ENCODE results near the gene LRCH1. TPM values are rescaled to one million over a fixed set of nuclear protein-coding genes. Genes with fewer than 3 reads are reported as not detected.
A peak's percentile ranks its signal among the peaks of the same experiment; 100 is the strongest.

LRCH1 gene
- total RNA-seq, 1 experiment from 2014 or later = 11.8 TPM

- H3K4me3 Mint-ChIP-seq = no peak overlapping the region
- H3K27me3 Mint-ChIP-seq (ENCODE audit: low read depth) = no peaks in the 10 kb centered on the region
- no peak for DNase-seq (ENCODE audit: low spot score)
- ATAC-seq = no peak
- peaks cover 14% of the 10 kb centered on the region for H3K4me1 Mint-ChIP-seq
- no peak overlapping the region for H3K27ac Mint-ChIP-seq
- POLR2A ChIA-PET = no interaction called here
- H3K36me3 Mint-ChIP-seq = 0 out of 2 replicates have a peak, but pooled peaks cover 3% of the 10 kb centered on the region
- CTCF ChIA-PET = interaction anchor here (1.4 kb wide), 1 partner anchor 11 kb away, joined by 3 read pairs; no protein-coding TSS in a partner anchor
- TF ChIP-seq NFATC4 (CRISPR knock-in tag; IDR thresholded peaks at IDR 0.05) = no peak
- TF ChIP-seq JAZF1 (CRISPR knock-in tag; IDR thresholded peaks at IDR 0.05) = no peak
- no peaks in the 10 kb centered on the region for H3K9me3 Mint-ChIP-seq
Observed at GRCh38 chr13:46654951-46655350, 102.0 kb downstream of the LRCH1 start.

DNA sequence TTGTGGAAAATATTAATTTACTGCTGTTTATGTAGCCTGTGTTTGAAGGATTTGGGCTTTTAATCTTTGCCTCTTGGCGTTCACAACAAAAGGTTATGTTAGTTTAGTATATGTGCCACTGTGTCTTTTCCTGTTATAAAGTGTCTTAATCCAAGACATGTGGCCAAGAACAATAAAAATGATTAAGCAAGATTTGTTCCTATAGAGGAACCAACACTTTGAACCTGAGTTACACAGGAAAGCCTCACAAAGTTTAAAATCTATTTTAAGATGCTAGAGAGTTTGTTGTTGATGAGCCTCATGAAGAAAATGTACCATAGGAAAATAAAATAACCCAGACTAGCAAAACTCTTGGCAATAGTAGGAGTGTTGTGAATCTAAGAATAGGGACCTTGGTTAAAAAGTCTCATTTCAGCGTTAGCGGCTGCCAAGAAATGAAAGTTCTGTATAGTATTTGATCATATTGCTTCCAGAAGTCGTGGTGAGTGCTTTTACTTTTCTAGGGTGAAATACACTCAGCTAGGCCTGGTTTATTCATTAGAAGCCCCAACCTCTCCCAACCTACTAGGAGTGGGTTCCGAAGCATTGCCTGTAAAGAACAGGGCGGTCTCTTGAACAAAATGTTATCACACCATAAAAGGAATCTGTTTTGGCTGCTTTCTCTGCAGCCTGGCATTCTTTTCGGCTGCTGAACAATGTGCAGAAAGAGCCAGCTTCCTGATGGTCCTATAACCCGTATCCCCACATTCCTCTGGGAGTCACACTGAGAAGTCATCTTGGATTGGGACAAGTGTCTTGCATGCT is 102.6 kb downstream of the LRCH1 start:
- Mint-ChIP-seq H3K27me3 (ENCODE audit: low read depth) (no peaks in the 10 kb centered on the region), H3K9me3 (no peaks in the 10 kb centered on the region), H3K27ac (no peak overlapping the region), H3K4me1 (peaks cover 16% of the 10 kb centered on the region), H3K36me3 (0 out of 2 replicates have a peak, but pooled peaks cover 3% of the 10 kb centered on the region), H3K4me3 (no peak overlapping the region)
- ChIA-PET POLR2A (no interaction called here), CTCF (interaction anchor here (1.4 kb wide), 1 partner anchor 11 kb away, joined by 3 read pairs; no protein-coding TSS in a partner anchor)
- no peak for DNase-seq (ENCODE audit: low spot score)
- peak; percentile 74 for ATAC-seq
- TF ChIP-seq, protein P1, sequence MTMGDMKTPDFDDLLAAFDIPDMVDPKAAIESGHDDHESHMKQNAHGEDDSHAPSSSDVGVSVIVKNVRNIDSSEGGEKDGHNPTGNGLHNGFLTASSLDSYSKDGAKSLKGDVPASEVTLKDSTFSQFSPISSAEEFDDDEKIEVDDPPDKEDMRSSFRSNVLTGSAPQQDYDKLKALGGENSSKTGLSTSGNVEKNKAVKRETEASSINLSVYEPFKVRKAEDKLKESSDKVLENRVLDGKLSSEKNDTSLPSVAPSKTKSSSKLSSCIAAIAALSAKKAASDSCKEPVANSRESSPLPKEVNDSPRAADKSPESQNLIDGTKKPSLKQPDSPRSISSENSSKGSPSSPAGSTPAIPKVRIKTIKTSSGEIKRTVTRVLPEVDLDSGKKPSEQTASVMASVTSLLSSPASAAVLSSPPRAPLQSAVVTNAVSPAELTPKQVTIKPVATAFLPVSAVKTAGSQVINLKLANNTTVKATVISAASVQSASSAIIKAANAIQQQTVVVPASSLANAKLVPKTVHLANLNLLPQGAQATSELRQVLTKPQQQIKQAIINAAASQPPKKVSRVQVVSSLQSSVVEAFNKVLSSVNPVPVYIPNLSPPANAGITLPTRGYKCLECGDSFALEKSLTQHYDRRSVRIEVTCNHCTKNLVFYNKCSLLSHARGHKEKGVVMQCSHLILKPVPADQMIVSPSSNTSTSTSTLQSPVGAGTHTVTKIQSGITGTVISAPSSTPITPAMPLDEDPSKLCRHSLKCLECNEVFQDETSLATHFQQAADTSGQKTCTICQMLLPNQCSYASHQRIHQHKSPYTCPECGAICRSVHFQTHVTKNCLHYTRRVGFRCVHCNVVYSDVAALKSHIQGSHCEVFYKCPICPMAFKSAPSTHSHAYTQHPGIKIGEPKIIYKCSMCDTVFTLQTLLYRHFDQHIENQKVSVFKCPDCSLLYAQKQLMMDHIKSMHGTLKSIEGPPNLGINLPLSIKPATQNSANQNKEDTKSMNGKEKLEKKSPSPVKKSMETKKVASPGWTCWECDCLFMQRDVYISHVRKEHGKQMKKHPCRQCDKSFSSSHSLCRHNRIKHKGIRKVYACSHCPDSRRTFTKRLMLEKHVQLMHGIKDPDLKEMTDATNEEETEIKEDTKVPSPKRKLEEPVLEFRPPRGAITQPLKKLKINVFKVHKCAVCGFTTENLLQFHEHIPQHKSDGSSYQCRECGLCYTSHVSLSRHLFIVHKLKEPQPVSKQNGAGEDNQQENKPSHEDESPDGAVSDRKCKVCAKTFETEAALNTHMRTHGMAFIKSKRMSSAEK (CRISPR knock-in tag; IDR thresholded peaks at IDR 0.05; ENCODE audit: borderline replicate concordance) = no peak
- no peak for TF ChIP-seq ATF6 (CRISPR knock-in tag; IDR thresholded peaks at IDR 0.05)
- TF ChIP-seq HMGA2 (CRISPR knock-in tag; IDR thresholded peaks at IDR 0.05) = no peak
- TF ChIP-seq CBFB (CRISPR knock-in tag; IDR thresholded peaks at IDR 0.05; ENCODE audit: low read depth) = no peak
- TF ChIP-seq, protein P2, sequence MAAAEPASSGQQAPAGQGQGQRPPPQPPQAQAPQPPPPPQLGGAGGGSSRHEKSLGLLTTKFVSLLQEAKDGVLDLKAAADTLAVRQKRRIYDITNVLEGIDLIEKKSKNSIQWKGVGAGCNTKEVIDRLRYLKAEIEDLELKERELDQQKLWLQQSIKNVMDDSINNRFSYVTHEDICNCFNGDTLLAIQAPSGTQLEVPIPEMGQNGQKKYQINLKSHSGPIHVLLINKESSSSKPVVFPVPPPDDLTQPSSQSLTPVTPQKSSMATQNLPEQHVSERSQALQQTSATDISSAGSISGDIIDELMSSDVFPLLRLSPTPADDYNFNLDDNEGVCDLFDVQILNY (CRISPR knock-in tag; IDR thresholded peaks at IDR 0.05) = no peak
- TF ChIP-seq ZNF317 (CRISPR knock-in tag; IDR thresholded peaks at IDR 0.05; ENCODE audit: borderline replicate concordance, low read depth) = no peak
- TF ChIP-seq, protein P3, sequence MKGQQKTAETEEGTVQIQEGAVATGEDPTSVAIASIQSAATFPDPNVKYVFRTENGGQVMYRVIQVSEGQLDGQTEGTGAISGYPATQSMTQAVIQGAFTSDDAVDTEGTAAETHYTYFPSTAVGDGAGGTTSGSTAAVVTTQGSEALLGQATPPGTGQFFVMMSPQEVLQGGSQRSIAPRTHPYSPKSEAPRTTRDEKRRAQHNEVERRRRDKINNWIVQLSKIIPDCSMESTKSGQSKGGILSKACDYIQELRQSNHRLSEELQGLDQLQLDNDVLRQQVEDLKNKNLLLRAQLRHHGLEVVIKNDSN (CRISPR knock-in tag; IDR thresholded peaks at IDR 0.05) = no peak
- no peak for TF ChIP-seq ZBTB21 (CRISPR knock-in tag; IDR thresholded peaks at IDR 0.05; ENCODE audit: borderline replicate concordance)
- TF ChIP-seq GABPB1 (CRISPR knock-in tag; IDR thresholded peaks at IDR 0.05) = no peak
- TF ChIP-seq NR3C1 (CRISPR knock-in tag; conservative IDR thresholded peaks at IDR 0.05; ENCODE audit: low read depth) = no peak
- no peak for TF ChIP-seq STAT6 (CRISPR knock-in tag; conservative IDR thresholded peaks at IDR 0.05; ENCODE audit: low read depth)
- no peak for TF ChIP-seq ZSCAN18 (CRISPR knock-in tag; IDR thresholded peaks at IDR 0.05)
- TF ChIP-seq IRF2 (CRISPR knock-in tag; IDR thresholded peaks at IDR 0.05; ENCODE audit: borderline replicate concordance, low read depth) = no peak
- no peak for TF ChIP-seq FOXJ3 (CRISPR knock-in tag; IDR thresholded peaks at IDR 0.05; ENCODE audit: borderline replicate concordance)
- no peak for TF ChIP-seq ATF1 (CRISPR knock-in tag; IDR thresholded peaks at IDR 0.05)
- TF ChIP-seq NFE2L1 (CRISPR knock-in tag; IDR thresholded peaks at IDR 0.05) = no peak
- TF ChIP-seq, protein P4, sequence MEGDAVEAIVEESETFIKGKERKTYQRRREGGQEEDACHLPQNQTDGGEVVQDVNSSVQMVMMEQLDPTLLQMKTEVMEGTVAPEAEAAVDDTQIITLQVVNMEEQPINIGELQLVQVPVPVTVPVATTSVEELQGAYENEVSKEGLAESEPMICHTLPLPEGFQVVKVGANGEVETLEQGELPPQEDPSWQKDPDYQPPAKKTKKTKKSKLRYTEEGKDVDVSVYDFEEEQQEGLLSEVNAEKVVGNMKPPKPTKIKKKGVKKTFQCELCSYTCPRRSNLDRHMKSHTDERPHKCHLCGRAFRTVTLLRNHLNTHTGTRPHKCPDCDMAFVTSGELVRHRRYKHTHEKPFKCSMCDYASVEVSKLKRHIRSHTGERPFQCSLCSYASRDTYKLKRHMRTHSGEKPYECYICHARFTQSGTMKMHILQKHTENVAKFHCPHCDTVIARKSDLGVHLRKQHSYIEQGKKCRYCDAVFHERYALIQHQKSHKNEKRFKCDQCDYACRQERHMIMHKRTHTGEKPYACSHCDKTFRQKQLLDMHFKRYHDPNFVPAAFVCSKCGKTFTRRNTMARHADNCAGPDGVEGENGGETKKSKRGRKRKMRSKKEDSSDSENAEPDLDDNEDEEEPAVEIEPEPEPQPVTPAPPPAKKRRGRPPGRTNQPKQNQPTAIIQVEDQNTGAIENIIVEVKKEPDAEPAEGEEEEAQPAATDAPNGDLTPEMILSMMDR (IDR thresholded peaks at IDR 0.05) = no peak
